GM18511 (cell line): Measurements from ENCODE around the gene CFAP157.
A peak's percentile ranks its signal among the peaks of the same experiment; 100 is the strongest.
"Not testable (repeated sequence)": the region's sequence is repeated elsewhere in the genome, so short reads cannot be mapped to it uniquely, and the experiment has no call there.

Experiments
- ATAC-seq: cut with Tn5 transposase; IDR thresholded peaks from one replicate; pipeline ENCODE4 v1.9.1; 2021; ENCODE audit warnings: mild to moderate bottlenecking, moderate library complexity; ENCODE audit not compliant: unreplicated experiment

The CFAP157 gene

GRCh38 chr9:127734747-127735529, 28.1 kb downstream of the CFAP157 start, which contains the start of gene TOR2A:
Gene TOR2A (minus strand): TSS chr9:127735294. CDS start chr9:127735270, 24 bp downstream.
- ATAC-seq, result peak; percentile 86

DNA sequence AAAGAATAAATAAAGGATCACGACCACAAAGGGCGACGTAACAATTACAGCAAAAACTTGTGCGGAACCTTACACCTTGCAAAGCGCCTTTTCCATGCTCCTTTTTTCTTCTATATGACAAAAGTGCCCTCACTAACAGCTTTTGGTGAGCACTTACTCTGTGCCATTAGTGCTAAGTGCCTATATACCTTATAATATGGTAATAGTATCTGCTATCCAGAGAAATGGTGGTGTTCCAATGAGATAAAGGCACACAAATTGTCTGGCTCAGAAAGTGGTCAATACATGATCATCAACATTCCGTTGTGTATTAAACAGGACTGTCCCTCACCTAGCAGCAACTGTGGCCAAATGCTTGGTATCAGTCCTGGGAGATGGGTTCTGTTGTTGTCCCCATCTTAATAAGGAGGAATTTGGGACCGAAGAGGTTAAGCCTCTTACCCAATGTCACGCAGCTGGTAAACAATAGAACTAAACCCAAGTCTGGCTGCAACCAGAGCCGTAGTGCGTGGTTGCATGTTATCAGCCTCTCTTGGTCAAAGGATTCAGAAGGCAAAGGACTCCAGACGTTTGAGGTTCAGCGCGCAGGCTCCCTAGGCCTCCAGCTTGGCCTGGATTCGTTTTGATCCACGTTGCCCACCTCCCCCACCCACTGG, 28.9 kb downstream of the CFAP157 start:
- peak; percentile 14 for ATAC-seq

- no peak for ATAC-seq
Observed at GRCh38 chr9:127738666-127739065, 31.9 kb downstream of the CFAP157 start.

DNA sequence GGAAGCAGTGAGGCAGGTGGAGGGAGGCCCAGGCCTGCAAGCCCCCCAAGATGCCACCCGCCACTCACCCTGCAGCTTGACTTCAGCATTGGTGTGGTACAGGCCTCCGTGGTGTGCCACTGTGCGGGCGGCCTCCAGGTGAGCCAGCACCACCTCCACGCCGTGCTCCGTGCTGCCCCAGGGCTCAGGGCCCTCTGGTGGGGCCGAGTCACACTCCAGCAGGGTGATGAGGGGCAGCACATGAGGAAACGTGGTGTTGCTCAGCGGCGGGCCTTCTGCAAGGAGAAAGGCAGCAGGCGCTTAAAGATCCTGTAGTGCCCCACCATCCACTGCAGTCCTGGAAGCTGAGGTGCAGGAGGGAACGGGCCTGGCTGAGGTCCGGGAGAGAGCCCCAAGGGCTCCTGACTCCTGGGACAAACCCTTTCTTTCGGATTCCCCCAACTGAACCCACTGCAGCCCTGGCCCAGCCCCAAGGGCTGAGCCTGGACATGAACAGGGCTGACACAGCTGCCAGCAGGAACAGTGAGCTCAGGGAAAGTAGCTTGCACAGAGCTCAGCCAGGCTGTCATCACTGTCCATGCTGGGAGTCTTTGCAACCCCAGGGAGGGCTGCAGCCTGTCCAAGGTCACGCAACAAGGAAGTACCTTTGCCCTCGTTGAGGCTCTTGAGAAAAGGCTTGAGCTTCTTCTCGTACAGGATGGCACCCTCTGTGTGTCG, 33.0 kb downstream of the CFAP157 start:
- no peak for ATAC-seq

DNA sequence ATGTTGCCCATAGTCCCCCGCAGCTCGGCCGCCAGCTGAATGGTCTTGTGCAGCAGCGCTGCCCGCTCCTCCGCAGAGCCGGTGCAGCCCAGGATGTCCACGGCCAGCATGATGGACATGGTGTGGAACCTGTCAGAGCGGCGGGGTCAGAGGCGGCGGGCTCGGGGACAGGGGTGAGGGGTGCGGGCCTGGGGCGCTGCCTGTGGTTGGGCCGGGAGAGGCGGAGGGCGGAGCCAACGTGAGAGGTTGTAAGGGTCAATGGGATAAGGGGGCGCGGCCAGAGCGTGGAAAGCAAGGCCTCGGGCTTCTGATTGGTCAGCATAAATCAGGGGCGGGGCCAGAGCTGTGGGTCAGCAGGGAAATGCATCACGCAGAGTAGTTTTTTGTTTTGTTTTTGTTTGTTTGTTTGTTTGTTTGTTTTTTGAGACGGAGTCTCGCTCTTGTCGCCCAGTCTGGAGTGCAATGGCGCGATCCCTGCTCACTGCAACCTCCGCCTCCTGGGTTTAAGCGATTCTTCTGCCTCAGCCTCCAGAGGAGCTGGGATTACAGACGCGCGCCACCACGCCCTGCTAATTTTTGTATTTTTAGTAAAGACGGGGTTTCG, 35.1 kb downstream of the CFAP157 start:
- ATAC-seq, result no peak

GRCh38 chr9:127742435-127743088, 35.8 kb downstream of the CFAP157 start:
- no peak for ATAC-seq

GRCh38 chr9:127744398-127745110, 37.8 kb downstream of the CFAP157 start:
- no peak for ATAC-seq

DNA sequence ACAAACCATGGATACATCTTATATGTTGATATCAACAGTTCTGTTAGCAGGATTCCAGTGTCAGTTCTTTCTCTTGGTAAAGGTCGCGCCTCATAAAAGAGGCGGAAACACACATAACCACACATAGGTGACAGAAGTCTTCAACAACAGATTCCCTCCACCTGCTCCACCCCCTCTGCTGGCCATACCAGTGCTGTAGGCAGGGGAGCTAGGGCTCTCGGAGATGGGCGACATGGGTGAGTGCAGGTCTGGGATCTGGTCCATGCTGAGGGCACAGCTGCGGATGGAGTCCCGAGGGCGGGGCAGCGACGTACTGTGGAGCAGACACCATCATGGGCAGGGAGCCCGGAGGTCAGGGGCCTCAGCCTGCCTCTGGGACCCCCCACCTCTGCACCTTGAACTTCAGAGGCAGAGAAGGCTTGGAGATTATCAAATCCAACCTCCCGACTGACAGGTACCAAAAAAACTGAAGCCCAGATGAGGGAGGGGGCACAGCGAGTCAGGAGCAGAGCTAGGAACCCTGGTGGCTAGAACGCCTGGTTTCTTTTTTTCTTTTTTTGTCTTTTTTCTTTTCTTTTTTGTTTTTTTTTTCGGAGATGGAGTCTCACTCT, 40.3 kb downstream of the CFAP157 start:
- no peak for ATAC-seq

GRCh38 chr9:127749090-127749787, 42.5 kb downstream of the CFAP157 start:
- no peak for ATAC-seq

DNA sequence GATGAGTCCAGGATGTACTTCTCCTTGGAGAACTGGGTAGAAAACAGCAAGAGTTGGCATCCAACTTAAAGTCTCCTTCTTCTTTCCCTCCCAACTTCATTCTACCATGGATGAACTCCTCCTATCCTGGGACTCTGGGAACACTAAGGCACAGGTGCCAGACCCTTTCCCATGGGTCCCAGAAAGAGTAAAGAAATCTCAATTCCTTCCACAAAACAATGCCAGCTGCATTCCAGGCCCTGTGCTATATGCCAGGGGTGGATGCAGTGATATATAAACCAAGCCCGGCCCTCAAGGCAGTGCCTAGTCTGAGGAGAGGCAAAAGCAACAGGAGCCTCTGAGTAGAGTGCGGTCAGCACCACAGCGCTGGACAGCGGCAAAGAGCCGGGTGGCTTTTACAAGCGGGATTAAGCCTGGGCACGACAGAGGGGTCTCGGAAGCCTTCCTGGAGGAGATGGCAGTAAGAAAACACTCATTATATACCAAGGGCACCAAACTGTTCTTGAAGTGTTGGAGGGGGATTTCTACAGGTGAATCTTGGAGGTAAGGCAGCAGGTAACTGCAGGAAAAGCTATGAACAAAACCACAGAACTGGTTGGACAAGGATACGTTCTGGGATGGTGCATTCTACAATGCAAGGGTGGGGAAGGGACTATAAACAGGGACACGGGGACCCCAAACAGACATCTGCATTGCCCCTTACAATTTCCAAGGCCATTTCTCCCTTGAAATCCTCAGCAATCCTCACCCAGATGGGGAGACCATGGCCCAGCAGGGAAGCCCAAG, 44.7 kb downstream of the CFAP157 start:
- ATAC-seq, result no peak

GRCh38 chr9:127753148-127753547, 46.4 kb downstream of the CFAP157 start:
- ATAC-seq, result no peak

GRCh38 chr9:127753622-127754021, 46.8 kb downstream of the CFAP157 start:
- no peak for ATAC-seq

DNA sequence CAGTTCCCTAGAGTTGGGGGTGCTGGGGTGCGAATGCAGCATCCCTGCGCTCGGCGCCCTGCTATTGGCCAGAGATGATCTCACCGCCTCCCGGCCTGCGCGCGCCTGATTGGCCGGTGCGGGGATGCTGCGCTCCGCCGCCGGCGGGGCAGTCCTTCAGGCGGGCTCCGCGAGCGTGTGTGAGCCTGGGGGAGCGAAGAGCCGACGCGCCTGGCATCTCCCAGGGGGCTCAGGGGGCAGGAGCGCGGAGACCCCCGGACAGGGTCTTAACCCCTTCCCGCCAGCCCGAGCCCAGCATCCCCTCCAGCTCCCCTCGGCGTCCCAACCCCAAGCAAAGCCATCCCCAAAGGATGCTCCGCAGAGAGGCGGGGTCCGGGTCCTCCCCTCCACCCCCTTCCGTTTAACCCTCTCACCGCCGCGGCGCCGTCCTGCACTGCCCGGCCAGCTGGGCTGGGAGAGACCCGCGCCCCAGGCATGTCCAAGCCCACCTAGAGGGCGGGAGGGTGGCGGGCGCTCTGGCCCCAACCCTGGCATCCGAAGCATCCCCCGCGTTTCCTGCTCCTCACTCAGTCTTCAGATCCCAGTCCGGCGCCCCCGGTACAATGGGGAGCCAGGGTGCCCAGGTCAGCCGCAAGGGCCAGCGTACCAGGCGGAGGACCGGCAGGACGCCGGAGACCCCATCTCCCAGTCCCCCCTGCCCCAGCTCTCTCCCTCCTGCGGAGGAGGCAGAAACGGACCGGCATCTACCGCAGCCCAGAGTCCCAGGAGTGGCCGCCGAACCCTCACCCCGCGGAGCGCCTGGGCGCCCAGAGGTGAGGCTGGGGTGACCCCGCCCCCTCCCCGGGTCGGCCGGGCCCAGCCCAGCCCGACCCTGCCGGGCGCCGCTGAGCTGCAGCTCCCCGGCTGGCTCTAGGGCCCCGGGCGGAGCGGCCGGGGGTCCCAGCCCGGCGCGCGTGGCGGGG, 47.6 kb downstream of the CFAP157 start:
- no peak for ATAC-seq

- no peak for ATAC-seq
Observed at GRCh38 chr9:127755061-127756060, 48.6 kb downstream of the CFAP157 start.

DNA sequence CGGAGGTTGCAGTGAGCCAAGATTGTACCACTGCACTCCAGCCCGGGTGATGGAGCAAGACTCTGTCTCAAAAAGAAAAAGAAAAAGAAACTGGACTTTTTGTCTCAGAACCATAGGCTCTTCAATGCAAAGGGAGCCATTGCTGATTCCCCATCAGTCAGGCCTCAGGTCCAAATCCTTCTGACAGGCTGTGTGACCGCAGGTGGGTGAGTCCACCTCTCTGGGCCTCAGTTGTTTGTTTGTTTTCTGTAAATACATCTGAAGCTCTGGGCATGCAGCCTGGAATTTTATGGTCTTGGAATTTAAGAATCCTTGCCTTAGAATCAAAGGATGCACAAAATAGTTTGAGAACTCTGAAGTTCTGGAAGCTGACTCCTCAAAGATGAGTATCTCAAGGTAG, 49.4 kb downstream of the CFAP157 start:
- no peak for ATAC-seq

DNA sequence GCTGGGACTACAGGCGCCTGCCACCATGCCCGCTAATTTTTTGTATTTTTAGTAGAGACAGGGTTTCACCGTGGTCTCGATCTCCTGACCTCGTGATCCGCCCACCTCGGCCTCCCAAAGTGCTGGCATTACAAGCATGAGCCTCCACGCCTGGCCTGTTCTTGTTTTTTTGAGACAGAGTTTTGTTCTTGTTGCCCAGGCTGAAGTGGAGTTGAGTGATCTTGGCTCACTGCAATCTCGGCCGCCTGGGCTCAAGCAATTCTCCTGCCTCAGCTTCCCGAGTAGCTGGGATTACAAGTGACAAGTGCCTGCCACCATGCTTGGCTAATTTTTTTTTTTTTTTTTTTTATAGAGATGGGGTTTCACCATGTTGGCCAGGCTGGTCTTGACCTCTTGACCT, 50.0 kb downstream of the CFAP157 start:
- ATAC-seq, result not testable (repeated sequence)
